ENCODE measurements around the gene ACACB.

Gene ACACB

DNA sequence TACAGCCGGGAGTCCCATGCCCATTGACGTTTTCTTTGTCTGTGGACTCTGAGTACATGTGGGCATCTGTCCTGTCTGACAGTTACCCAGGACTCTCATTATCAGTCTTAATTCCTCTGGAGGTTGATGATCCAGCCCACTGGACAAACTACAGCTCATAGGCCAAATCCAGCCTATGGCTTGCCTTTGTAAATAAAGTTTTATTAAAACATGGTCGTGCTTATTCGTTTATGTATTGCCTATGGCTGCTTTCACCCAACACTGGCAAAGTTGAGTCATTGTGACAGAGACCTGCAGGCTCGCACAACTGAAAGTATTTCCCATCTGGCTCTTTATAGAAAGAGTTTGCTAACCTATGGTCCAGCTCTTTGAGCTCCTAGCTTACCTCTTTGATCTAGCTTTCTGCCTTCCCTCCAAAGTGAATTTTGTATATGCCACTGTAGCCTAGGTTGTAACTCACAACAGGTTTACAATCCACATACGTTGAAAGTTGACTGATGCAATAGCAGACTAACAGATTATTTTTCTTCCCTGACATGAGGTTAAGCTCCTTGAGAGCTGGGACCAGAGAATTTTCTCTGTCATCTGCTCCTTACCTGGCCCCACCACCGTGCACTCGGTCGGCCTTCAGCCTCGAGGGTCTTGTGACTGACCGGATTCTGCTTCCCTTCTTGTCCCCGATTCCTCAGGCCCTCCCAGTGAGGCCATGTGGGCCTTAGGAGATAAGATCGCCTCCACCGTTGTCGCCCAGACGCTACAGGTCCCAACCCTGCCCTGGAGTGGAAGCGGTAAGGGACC, 57.3 kb downstream of the ACACB start:
- DNase-seq (ENCODE audit: low spot score): no peak

DNA sequence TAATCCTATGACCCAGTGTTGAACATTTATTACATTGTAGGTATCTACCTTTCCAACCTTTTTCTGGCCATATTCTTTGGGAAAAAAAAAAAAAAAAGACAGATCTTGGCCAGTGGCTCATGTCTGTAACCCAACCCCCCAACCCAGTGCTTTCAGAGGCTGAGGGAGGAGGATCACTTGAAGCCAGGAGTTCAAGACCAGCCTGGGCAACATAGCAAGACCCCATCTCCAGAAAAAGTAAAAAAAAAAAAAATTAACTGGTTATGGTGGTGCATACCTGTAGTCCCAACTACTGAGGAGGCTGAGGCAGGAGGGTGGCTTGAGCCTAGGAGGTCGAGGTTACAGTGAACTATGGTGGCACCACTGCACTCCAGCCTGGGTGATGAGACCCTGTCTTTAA, 58.1 kb downstream of the ACACB start:
- DNase-seq (ENCODE audit: low spot score): no peak

DNA sequence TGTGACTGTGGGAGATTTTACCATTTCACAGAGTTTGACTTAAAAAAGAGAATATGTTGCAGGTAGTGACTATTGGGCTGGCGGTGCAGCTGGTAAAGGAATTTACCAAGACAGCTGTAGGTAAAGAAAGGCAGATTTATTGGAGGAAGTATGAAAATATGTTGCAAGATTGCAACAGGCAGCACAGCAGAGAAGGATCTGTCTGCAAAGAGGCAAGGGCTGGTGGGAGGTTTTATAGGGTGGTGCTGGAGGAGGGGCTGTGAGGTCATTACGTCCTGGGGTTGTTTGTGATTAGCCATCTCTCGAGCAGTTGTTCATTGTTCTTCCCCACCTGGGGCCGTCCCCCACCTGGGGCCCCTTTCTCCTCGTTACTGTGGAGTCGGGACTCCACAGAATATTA, 62.1 kb downstream of the ACACB start:
- DNase-seq (ENCODE audit: low spot score): no peak

DNA sequence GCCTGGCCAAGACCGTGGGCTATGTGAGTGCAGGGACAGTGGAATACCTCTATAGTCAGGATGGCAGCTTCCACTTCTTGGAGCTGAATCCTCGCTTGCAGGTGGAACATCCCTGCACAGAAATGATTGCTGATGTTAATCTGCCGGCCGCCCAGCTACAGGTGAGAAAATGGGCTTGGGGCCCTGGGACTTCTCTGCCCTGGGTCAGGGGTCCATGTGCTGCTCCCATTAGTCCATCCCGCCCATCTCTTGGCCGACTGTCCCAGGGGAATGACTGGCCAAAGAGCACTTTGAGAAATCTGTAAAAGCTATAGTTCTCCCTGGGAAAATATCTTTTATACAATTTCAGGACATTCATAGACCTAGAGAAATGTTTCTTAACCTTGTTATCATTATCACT, 63.5 kb downstream of the ACACB start:
- no peak for DNase-seq (ENCODE audit: low spot score)

DNA sequence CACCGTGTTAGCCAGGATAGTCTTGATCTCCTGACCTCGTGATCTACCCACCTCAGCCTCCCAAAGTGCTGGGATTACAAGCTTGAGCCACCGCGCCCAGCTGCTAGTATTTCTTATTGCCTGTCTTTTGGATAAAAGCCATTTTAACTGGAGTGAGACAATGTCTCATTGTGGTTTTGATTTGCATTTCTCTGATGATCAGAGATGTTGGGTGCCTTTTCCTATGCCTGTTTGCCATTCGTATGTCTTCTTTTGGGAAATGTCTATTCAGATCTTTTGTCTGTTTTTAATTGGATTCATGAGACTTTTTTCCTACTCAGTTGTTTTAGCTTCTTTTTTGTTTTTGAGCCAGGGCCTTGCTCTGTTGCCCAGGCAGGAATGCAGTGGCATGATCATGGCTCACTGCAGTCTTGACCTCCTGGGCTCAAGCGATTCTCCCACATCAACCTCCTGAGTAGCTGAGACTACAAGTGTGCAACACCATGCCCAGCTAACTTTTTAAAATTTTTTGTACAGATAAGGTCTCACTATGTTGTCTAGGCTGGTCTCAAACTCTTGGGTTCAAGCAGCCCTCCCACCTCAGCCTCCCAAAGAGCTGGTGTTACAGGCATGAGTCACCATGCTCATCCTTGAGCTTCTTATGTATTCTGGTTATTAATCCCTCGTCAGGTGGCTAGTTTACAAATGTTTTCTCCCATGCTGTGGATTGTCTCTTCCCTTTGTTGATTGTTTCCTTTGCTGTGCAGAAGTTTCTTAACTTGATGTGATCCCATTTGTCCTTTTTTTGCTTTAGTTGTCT, 65.9 kb downstream of the ACACB start:
- DNase-seq (ENCODE audit: low spot score): no peak

DNA sequence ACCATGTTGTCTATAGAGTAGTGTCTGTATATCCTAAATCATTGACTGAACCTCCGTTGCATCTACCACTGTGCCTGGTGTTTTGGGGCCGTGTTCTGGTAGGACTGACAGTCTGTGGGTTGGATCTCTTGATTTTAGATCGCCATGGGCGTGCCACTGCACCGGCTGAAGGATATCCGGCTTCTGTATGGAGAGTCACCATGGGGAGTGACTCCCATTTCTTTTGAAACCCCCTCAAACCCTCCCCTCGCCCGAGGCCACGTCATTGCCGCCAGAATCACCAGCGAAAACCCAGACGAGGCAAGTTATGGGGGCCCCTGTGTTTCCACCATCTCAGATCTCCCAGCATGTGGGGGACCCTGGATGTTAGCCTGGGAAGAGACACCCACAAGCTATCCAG, 69.1 kb downstream of the ACACB start:
- no peak for DNase-seq (ENCODE audit: low spot score)

DNA sequence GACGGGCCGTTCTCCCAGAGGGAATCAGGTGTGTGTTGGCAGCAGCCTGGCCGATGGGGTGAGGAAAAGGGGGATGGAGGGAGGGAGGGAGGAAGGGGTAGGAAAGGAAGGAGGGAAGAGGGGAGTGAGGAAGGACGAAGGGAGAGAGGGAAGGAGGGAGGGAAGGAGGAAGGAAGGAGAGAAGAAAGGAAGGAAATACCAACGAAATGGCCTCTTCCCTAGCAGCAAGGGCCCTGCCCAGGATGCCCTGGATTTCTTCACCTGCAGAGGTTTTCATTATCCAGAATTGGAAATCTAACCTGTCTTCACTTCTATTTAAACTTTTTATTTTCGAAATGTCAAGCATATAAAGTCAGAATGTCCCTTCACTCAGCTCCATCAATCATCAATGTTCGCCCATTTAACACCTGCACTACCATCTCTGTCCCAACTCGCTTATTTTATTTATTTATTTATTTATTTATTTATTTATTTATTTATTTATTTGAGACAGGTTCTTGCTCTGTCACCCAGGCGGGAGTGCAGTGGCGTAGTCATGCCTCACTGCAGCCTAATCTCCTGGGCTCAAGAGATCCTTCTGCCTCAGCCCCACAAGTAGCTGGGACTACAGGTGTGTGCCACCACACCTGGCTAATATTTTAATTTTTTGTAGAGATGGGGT, 70.7 kb downstream of the ACACB start:
- no peak for DNase-seq (ENCODE audit: low spot score)

DNA sequence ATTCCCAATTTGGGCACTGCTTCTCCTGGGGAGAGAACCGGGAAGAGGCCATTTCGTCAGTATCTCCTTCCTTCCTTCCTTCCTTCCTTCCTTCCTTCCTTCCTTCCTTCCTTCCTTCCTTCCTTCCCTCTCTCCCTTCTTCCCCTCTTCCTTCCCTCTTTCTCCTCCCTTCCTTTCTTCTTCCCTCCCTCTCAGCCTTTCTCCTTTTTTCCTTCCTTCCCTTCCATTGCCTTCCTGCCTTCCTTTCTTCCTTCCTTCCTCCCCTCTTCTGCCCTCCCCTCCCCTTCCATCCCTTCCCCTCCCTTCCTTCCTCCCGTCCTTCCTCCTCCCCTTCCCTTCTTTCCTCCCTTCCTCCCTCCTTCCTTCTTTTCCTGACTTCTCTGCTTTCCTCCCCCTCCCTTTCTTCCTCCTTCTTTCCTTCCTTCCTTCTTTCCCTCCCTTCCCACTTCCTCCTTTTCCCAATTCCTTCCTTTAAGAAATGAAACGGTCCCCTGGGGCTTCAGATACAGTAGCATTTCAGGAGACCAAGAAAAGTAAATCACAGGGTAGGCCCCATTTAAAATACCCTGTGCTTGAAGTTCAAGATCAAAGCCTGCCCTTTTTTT, 71.8 kb downstream of the ACACB start:
- DNase-seq (ENCODE audit: low spot score): no peak

DNA sequence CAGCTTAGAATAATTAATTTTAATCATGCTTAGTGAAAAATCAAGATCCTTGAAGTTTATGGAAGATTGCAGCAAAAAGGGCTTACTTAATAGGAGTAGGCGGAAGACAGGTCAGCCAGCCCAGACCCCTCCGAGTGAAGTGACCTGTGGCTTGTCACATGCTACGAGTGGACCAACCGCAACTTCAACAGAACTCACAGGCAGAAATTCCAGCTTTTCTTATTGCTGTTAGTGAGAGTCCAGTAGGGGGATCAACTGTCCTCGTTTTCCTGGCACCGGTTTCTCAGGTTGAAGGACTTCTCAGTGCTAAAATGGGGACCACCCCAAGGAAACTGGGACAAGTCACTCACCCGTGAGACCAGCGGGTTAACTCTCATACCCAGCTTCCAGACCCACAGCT, 72.9 kb downstream of the ACACB start:
- DNase-seq (ENCODE audit: low spot score): no peak

DNA sequence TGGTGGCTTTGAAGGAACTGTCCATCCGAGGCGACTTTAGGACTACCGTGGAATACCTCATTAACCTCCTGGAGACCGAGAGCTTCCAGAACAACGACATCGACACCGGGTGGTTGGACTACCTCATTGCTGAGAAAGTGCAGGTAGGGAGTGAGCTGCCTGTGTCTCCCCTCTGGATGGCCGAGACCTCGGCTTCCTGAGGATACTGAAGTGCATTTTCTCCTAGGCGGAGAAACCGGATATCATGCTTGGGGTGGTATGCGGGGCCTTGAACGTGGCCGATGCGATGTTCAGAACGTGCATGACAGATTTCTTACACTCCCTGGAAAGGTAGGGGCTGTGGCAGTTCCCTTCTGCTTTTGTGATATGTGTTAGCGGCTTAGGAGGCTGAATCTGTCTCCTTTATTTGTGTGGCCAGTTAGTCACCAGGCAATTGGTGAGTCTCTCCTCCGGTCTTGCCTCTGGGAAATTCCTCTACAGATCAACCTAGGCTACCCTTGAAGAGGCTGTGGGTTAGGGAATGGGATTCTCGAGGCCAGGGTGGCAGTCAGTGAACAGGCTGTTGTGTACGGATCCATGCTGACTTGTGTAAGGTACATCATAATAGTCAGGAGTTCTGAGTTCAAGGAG, 75.3 kb downstream of the ACACB start:
- DNase-seq (ENCODE audit: low spot score): no peak

DNA sequence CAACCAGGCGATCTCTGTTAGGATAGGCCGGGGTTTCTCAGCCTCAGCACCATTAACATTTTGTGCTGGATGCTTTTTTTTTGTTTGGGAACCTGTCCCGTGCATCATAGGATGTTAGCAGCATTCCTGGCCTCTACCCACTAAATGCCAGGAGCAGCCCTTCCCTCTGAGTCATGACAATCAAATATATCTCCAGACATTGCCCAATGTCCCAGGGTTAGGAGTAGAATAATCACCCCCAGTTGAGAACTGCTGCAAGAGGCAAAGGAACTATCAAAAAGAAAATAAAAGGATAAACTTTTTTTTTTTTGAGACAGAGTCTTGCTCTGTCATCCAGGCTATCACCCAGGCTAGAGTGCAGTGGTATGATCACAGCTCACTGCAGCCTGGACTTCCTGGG, 76.0 kb downstream of the ACACB start:
- DNase-seq (ENCODE audit: low spot score): no peak

DNA sequence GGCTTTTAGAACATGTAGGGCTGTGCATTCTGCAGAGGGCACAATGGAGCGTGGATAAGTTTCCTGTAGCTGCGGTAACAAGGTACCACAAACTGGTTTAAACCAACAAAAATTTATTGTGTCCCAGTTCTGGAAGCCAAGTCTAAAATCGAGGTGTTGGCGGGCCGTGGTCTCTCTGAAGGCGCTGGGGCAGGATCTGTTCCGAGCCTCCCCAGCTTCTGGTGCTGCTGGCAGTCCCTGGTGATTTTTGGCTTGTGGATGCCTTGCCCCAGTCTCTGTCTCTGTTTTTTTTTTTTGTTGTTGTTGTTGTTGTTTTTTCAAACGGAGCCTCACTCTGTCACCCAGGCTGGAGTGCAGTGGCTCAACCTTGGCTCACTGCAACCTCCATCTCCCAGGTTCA, 77.5 kb downstream of the ACACB start:
- no peak for DNase-seq (ENCODE audit: low spot score)

DNA sequence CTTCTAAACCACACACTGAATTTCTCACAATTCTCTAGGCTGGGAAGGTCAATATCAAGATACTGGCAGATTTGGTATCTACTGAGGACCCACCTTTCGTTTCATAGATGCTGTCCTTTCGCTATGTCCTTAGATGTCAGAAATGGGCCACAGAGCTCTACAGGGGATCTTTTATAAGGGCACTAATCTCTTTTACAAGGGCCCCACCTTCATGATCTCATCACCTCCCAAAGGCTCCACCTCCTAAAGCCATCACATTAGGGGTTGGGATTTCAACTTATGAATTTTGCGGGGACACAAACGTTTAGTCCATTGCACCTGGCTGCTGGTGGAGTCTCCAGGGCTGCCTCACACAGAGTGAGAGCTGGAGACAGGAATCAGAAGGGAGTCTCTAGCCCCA, 79.9 kb downstream of the ACACB start:
- DNase-seq (ENCODE audit: low spot score): no peak

DNA sequence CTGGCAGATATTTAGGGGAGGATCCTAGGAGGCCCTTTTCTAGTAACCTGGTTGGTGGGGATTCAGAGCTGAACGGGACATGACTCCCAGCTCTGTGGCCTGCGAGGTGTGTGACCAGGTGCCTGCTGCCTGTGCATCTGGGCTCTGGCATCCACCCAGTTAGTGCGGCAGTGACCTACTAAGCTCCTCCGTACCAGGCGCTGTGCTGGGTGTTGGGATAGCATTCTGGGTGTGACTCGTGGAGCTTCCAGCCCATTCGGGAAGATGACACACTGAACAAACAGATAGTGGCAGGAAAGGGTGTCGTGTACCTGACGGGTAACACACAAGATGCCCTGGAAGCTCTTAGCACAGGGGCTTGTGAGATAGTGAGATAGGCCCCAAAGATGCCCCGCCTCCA, 80.9 kb downstream of the ACACB start:
- no peak for DNase-seq (ENCODE audit: low spot score)

DNA sequence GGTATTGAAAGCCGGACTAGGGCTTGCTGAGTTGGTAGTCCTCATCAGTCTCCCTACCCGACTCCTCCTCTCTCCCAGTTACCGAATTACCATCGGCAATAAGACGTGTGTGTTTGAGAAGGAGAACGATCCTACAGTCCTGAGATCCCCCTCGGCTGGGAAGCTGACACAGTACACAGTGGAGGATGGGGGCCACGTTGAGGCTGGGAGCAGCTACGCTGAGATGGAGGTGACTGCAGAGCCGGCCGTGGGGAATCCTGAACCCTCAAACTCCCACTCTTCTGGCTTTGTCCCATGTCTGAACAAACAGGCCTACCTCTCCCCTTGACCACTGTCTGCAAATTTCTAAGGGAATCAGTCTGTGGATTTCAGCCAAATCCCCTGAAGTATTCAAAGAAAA, 82.9 kb downstream of the ACACB start:
- no peak for DNase-seq (ENCODE audit: low spot score)

DNA sequence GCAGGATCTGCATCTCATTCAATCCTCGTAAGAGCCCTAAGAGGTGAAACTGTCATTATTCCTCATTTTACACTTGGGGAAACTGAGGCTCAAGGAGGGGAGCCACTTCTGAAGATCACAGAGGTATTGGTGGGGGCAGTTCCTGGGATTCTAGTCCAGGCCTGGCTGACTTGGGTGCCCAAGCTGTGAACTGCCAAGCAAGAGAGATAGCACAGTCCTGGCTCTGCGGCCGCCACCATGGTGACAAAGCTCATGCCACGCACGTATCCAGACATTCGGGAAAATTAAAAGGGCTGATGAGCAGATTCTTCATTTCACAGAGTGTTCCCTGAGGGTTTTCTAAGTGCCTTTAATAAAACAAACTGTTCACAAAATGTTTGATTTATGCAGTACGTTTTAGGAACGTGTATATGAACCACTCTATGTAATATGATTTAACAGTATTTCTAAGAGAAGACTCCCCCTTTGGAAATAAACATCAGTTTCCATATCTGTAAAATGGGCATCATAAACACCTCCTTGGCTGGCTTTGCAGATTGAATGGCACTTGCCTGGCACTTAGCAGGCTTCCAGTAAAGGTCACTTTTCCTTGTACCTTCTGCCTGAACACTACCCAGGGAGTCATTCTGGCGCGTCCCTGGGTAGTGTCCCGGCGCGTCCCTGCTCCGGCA, 84.6 kb downstream of the ACACB start:
- DNase-seq (ENCODE audit: low spot score): no peak

DNA sequence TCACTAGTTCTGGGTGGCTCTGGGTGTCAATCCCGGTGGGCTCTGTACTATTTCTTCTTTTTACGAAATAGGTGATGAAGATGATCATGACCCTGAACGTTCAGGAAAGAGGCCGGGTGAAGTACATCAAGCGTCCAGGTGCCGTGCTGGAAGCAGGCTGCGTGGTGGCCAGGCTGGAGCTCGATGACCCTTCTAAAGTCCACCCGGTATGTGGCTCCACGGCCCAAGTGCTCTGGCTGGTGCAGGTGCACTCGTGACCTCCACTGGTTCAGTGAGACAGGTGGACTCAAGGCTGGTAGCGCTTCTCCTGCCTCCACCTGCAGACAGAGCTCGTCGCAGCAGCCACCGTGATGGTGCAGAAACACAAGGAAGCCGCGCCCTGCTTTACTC, 85.1 kb downstream of the ACACB start:
- no peak for DNase-seq (ENCODE audit: low spot score)

DNA sequence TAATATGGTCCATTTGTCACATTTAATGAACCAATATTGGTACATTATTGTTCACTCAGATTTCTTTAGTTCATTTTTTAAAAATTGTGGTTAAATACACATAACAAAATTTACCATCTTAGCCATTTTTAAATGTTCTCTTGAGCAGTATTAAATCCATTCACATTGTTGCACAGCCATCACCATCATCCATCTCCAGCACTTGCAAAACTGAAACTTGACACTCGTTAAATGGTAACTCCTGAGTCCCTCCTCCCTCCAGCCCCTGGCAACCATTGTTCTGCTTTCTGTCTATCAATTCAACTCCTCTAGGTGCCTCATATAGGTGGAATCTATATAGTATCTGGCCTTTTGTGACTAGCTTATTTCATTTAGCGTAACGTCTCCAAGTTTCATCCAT, 86.4 kb downstream of the ACACB start:
- DNase-seq (ENCODE audit: low spot score): no peak

DNA sequence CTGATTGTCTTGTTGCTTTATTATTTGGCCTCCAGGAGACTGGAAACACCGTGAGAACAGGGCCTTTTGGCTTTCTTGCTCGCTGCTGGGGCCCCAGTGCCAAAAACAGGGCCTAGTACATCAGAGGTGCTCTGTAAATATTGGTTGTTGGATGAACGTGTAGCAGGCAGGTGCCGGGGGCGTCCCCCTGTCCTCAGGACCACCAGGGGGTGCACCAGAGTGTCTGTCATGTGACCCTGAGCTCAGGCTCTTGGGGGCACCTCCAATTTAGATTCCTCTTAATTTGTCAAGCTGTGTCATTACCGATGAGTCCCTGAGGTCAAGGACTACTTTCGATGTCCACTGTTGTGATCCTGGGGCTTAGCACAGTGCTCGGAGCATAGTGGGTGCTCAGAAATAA, 87.1 kb downstream of the ACACB start:
- no peak for DNase-seq (ENCODE audit: low spot score)

DNA sequence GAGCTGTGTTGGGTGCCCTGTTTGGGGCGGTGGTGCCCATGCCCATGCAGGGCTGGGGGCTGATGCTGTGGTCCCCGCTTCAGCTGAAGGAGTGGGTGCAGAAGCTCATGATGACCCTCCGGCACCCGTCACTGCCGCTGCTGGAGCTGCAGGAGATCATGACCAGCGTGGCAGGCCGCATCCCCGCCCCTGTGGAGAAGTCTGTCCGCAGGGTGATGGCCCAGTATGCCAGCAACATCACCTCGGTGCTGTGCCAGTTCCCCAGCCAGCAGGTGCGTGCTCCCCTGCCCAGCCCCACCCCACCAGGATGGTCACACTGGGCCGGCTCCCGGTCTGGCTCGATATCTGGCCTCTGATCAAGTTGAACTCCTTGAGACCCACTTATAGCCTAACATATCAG, 92.7 kb downstream of the ACACB start:
- no peak for DNase-seq (ENCODE audit: low spot score)

DNA sequence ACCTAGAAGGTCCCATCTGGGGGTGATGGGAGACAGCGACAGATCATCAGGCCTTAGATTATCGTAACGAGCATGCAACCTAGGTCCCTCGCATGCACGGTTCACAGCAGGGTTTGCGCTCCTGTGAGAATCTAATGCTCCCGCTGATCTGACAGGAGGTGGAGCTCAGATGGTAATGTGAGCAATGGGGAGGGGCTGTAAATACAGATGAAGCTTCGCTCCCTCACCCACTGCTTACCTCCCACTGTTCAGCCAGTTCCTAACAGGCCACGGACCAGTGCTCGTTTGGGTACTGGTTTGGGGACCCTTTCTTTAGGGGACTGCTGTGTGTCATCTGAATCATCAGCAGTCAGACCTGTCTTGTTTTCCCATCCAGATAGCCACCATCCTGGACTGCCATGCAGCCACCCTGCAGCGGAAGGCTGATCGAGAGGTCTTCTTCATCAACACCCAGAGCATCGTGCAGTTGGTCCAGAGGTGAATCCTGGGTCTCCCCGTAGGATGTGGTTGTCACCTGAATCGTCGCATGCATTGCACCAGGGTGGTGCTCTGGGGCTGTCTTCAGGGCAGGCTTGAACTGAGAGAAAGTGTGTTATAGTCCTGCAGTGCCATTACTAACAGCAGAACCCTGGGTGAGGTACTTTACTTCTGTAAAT, 96.2 kb downstream of the ACACB start:
- DNase-seq (ENCODE audit: low spot score): no peak
